Transverse colon (tissue), 4 donors: ENCODE data around the gene RNASE12.

Source experiments
- EP300 ChIP-seq: sonication (generic); formaldehyde crosslinking; IDR thresholded peaks from one replicate; pipeline ENCODE4 v1.6.1; 2017; ENCODE audit warnings: antibody characterized with exemption, low read depth
- POLR2A ChIP-seq: fragments of 450-650 bp; IDR thresholded peaks from one replicate; pipeline ENCODE4 v1.6.1; 2016; ENCODE audit warnings: antibody characterized with exemption, mild to moderate bottlenecking, moderate library complexity
- POLR2AphosphoS5 ChIP-seq, 3 donors: sonication (generic); formaldehyde crosslinking; IDR thresholded peaks; one replicate each; pipeline ENCODE4 v1.6.1; 2016; ENCODE audit warnings: antibody characterized with exemption in 3 of 3
- TF ChIP-seq, protein P1 (sequence below), 5 experiments: fragments of 200-600 bp in 3 of 5; fragments of 450-650 bp in 2 of 5; sonication (generic) in 3 of 5; IDR thresholded peaks; 1 replicate in 2 of 5; 2 replicates in 3 of 5; pipeline ENCODE4 v1.5.1; 2016 to 2017; ENCODE audit warnings: antibody characterized with exemption in 5 of 5, inconsistent platforms in 3 of 5, mild to moderate bottlenecking in 2 of 5, moderate library complexity in 1 of 5

DNA sequence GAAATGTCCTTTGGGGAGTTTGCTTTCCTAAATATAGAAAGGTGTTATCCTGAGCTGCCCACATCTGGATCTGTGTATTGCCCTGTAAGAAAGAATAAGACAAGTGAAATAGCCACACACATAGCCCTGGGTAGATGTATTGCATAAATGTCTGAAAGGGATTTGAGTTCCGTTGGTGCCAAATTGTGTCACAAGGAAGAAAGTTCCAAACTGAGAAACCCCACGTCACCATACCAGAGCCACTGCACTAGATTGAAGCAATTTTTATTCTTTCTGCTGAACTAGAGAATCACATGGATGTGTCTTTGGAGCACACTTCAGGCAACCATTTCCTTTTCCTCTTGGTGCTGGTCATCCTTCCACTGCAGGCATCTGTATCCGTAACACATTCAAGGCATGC is 35.3 kb downstream of the RNASE12 start:
- TF ChIP-seq, protein P1, sequence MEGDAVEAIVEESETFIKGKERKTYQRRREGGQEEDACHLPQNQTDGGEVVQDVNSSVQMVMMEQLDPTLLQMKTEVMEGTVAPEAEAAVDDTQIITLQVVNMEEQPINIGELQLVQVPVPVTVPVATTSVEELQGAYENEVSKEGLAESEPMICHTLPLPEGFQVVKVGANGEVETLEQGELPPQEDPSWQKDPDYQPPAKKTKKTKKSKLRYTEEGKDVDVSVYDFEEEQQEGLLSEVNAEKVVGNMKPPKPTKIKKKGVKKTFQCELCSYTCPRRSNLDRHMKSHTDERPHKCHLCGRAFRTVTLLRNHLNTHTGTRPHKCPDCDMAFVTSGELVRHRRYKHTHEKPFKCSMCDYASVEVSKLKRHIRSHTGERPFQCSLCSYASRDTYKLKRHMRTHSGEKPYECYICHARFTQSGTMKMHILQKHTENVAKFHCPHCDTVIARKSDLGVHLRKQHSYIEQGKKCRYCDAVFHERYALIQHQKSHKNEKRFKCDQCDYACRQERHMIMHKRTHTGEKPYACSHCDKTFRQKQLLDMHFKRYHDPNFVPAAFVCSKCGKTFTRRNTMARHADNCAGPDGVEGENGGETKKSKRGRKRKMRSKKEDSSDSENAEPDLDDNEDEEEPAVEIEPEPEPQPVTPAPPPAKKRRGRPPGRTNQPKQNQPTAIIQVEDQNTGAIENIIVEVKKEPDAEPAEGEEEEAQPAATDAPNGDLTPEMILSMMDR (IDR thresholded peaks at IDR 0.05) = no peak
- TF ChIP-seq POLR2A (no peak), POLR2AphosphoS5 (IDR thresholded peaks at IDR 0.05) (no peak), EP300 (no peak)
